Erythroblast (primary cell): Measurements from ENCODE around the gene ARHGAP42.

ENCODE experiments used
- GATA1 ChIP-seq: IDR thresholded peaks from 2 replicates; pipeline ENCODE4 v1.6.1; 2011; ENCODE audit warnings: low read depth, mild to moderate bottlenecking, control low read depth, low read length, moderate library complexity
- POLR2A ChIP-seq: IDR thresholded peaks from 2 replicates; pipeline ENCODE4 v1.6.1; 2011; ENCODE audit warnings: mild to moderate bottlenecking, low read length

- no peak for TF ChIP-seq POLR2A
- no peak for TF ChIP-seq GATA1
Measured at GRCh38 chr11:100800202-100800601, 113.1 kb downstream of the ARHGAP42 start.
